Stimulated activated CD4-positive, alpha-beta T cell treated with anti-CD3 and anti-CD28 coated beads, Interleukin-2, amount 100 ng/mL, for 4 hours (primary cell): ENCODE measurements around the gene ZMYM3.
A peak's percentile ranks its signal among the peaks of the same experiment; 100 is the strongest.
"Not testable (repeated sequence)": the region's sequence is repeated elsewhere in the genome, so short reads cannot be mapped to it uniquely, and the experiment has no call there.

ENCODE experiments used
- DNase-seq: peaks from one replicate; pipeline ENCODE4 v3.0.0-alpha.2; 2020; ENCODE audit warnings: low read depth

The ZMYM3 gene

GRCh38 chrX:71254092-71254963 is at the start of gene ZMYM3:
Gene ZMYM3, minus strand, starts transcription at chrX:71254140. Its CDS starts 885 bp downstream, at chrX:71253255.
- peak; percentile 56 for DNase-seq

- no peak for DNase-seq
Measured at GRCh38 chrX:71302461-71303213, 48.7 kb upstream of the ZMYM3 start.

GRCh38 chrX:71301195-71301924 is 47.4 kb upstream of the ZMYM3 start, which contains the start of gene ITGB1BP2:
Gene ITGB1BP2, plus strand, starts transcription at chrX:71301750. Its CDS starts 57 bp downstream, at chrX:71301807.
- no peak for DNase-seq

GRCh38 chrX:71300495-71300894 is 46.6 kb upstream of the ZMYM3 start:
- DNase-seq = not testable (repeated sequence)

DNA sequence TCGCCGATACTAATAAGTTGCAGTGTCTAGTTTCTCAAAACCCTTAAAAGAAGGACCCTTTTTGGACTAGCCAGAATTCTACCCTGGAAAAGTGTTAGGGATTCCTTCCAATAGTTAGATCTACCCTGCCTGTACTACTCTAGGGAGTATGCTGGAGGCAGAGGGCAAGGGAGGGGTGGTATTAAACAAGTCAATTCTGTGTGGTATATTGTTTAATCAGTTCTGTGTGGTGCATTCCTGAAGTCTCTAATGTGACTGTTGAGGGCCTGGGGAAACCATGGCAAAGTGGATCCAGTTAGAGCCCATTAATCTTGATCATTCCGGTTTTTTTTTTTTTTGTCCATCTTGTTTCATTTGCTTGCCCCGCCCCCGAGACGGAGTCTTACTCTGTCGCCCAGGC is 46.1 kb upstream of the ZMYM3 start:
- DNase-seq = not testable (repeated sequence)

DNA sequence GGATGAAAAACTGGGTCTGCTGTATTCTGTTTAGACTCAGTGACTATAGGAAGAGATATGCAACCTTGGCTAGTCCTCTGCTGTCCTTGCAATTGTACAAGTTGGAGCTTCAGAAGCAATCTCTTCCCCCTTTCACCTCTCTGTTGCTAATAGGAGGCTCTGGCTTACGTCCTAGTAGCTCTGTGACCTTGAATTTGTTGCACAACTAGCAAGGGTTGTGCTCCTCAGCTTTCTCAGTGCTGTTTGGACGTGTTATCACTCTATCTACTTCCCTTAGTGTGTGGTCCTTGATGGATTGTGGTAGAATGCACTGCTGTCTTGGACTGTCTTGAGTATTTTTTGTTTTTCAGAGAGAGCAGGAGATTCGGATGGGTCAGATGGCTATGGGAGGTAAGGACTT is 44.2 kb upstream of the ZMYM3 start:
- DNase-seq = no peak

GRCh38 chrX:71296806-71297205 is 42.9 kb upstream of the ZMYM3 start:
- DNase-seq = no peak

DNA sequence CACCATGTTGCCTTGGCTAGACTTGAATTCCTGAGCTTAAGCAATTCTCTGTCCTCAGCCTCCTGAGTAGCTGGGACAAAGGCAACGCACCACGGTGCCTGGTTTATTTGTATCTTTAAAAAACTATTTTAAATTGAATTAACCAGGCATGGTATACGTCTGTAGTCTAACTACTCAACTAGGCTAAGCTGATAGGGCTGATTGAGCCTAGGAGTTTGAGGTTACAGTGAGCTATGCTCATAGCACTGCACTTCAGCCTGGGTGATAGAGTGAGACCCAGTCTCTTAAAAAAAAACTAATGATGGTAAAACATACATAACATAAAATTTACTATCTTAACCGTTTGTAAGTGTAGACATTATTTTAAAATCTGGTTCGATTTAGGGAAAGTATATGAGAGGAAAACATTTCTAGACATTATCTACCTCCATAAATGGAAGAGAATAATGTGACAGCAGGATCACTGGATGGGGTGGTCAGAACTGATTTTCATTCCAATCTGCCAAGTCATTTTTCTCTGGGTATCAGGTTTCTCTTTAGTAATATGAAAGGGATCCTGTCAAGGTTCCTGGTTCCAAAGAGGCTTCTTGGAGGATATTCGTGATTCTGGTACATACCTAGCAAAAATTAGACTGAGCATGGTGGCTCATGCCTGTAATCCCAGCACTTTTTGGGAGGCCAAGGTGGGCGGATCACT is 38.9 kb upstream of the ZMYM3 start:
- DNase-seq = no peak

- DNase-seq = no peak
Measured at GRCh38 chrX:71291381-71291780, 37.4 kb upstream of the ZMYM3 start.

- DNase-seq = no peak
Measured at GRCh38 chrX:71285929-71286328, 32.0 kb upstream of the ZMYM3 start.

GRCh38 chrX:71283403-71284143 is 29.6 kb upstream of the ZMYM3 start, which contains the start of gene NONO:
Gene NONO, plus strand, starts transcription at chrX:71283635. Its CDS starts 7,003 bp downstream, at chrX:71290638.
- DNase-seq = peak; percentile 82

GRCh38 chrX:71282514-71283402 is 28.8 kb upstream of the ZMYM3 start:
- peak; percentile 32 for DNase-seq

DNA sequence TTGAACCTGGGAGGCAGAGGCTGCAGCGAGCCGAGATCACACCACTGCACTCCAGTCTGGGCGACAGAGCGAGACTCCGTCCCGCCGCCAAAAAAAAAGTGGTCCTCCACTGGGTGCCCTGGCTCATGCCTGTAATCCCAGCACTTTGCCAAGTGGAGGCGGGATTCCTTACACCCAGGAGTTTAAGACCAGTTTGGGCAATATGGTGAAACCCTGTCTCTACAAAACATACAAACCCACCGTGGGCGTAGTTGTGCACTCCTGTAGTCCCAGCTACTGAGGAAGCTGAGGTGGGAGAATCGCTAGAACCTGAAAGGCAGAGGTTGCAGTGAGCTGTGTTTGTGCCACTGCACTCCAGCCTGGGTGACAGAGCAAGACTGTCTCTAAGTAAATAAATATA is 27.4 kb upstream of the ZMYM3 start:
- DNase-seq = not testable (repeated sequence)

- not testable (repeated sequence) for DNase-seq
Measured at GRCh38 chrX:71272313-71272712, 18.4 kb upstream of the ZMYM3 start.

DNA sequence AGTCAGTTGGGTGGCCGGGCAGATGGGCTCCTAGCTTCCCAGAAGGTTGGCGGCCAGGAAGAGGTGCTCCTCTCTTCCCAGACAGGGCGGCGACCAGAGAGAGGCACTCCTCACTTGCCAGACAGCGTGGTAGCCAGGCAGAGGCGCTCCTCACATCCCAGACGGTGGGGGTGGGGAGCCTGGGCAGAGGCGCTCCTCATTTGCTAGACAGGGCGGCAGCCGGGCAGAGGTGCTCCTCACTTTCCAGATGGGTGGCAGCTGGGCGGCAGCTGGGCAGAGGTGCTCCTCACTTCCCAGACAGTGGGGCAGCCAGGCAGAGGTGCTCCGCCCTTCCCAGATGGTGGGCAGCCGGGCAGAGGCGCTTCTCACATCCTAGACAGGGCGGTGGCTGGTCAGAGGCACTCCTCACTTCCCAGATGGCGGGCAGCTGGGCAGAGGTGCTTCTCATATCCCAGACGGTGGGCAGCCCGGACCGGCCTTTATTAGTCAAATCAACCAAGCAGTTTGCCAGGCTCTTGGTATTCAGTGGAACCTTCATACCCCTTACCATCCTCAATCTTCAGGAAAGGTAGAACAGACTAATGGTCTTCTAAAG is 16.0 kb upstream of the ZMYM3 start:
- no peak for DNase-seq

GRCh38 chrX:71268624-71269023 is 14.7 kb upstream of the ZMYM3 start:
- not testable (repeated sequence) for DNase-seq

- DNase-seq = no peak
Measured at GRCh38 chrX:71256856-71257255, 2.9 kb upstream of the ZMYM3 start.

GRCh38 chrX:71256051-71256450 is 2.1 kb upstream of the ZMYM3 start:
- DNase-seq = no peak
